ENCODE results near the gene PER1. TPM values are rescaled to one million over a fixed set of nuclear protein-coding genes. Genes with fewer than 3 reads are reported as not detected.
A peak's percentile ranks its signal among the peaks of the same experiment; 100 is the strongest.

Gene PER1
- total and polyA plus RNA-seq, 2 of the 13 experiments (the other 11 are each of a cell fraction or from before 2014, with no cell fraction given), result 2.6 to 3.6 TPM

DNA sequence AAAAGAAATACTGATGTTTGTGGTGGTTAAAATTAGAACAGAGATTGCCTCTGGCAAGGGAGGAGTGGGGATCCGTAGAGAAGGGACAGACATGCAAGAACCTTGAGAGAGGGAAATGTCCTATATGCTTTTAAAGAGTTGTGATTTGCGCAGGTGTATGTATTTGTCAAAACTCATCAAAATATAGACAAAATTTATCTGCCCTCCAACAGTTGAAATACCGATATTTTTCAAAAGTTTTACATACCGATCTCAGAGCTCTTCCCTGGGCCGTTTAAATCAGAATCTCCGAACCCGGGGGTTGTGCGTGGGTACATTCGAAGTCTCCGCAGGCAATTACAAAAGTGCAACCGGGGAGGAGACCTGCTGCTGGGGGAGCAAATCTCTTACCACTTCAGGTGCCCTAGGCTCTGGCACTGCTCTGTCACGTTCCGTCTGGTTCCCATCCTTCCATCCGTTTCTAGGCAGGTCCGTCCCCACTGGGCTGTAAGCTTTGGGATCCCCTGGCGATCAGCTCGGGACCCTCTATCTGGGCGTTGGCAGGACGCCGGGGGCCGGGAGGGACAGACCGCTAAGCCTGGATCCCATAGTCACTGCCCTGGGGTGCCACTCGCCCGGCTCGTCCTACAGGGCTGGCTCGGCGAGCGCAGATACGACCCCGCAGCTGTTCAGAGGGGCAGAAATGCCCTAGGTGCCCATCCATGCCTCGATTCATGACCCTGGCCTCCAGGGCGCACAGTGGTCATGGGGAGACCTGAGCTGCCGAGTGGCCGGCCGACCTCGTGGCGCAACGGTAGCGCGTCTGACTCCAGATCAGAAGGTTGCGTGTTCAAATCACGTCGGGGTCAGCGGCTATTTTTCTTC, 33.6 kb upstream of the PER1 start (continued):
- TF ChIP-seq ZNF350 (CRISPR knock-in tag; IDR thresholded peaks at IDR 0.05; ENCODE audit: borderline replicate concordance, low read depth) (peak; percentile 76; the same call in 1 of the 2 replicates), DMAP1 (CRISPR knock-in tag; IDR thresholded peaks at IDR 0.05) (no peak; the same call in 1 of the 2 replicates), PPARG (CRISPR knock-in tag; conservative IDR thresholded peaks at IDR 0.05) (no peak; the same call in 1 of the 2 replicates), GABPA (IDR thresholded peaks at IDR 0.05; ENCODE audit: low read depth, low read length) (no peak), GABPA (CRISPR knock-in tag; IDR thresholded peaks at IDR 0.05; ENCODE audit: low read depth) (no peak), SPEN (CRISPR knock-in tag; IDR thresholded peaks at IDR 0.05; ENCODE audit: low read depth) (no peak), NFYB (CRISPR knock-in tag; IDR thresholded peaks at IDR 0.05) (no peak), ZNF24 (IDR thresholded peaks at IDR 0.05) (peak; percentile 95), ZNF263 (CRISPR knock-in tag; IDR thresholded peaks at IDR 0.05) (0 out of 2 replicates have a peak, but pooled peaks have one; percentile 8), HDAC1 (CRISPR knock-in tag; IDR thresholded peaks at IDR 0.05) (no peak; the same call in 1 of the 2 replicates), ZNF563 (CRISPR knock-in tag; IDR thresholded peaks at IDR 0.05) (no peak), ZMYM2 (CRISPR knock-in tag; IDR thresholded peaks at IDR 0.05) (peak; percentile 91), HOXD1 (CRISPR knock-in tag; IDR thresholded peaks at IDR 0.05) (0 out of 2 replicates have a peak, but pooled peaks have one; percentile 31), KLF13 (CRISPR knock-in tag; IDR thresholded peaks at IDR 0.05) (no peak), SNAI1 (CRISPR knock-in tag; IDR thresholded peaks at IDR 0.05; ENCODE audit: borderline replicate concordance) (no peak), ZFP36L1 (CRISPR knock-in tag; IDR thresholded peaks at IDR 0.05) (no peak), NFE2L1 (CRISPR knock-in tag; IDR thresholded peaks at IDR 0.05; ENCODE audit: borderline replicate concordance) (no peak)
- TF ChIP-seq, protein P1, sequence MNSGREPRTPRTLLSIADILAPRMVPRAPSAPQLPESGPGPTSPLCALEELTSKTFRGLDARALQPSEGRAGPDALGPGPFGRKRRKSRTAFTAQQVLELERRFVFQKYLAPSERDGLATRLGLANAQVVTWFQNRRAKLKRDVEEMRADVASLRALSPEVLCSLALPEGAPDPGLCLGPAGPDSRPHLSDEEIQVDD (CRISPR knock-in tag; IDR thresholded peaks at IDR 0.05; ENCODE audit: borderline replicate concordance), result no peak
- TF ChIP-seq, protein P2, sequence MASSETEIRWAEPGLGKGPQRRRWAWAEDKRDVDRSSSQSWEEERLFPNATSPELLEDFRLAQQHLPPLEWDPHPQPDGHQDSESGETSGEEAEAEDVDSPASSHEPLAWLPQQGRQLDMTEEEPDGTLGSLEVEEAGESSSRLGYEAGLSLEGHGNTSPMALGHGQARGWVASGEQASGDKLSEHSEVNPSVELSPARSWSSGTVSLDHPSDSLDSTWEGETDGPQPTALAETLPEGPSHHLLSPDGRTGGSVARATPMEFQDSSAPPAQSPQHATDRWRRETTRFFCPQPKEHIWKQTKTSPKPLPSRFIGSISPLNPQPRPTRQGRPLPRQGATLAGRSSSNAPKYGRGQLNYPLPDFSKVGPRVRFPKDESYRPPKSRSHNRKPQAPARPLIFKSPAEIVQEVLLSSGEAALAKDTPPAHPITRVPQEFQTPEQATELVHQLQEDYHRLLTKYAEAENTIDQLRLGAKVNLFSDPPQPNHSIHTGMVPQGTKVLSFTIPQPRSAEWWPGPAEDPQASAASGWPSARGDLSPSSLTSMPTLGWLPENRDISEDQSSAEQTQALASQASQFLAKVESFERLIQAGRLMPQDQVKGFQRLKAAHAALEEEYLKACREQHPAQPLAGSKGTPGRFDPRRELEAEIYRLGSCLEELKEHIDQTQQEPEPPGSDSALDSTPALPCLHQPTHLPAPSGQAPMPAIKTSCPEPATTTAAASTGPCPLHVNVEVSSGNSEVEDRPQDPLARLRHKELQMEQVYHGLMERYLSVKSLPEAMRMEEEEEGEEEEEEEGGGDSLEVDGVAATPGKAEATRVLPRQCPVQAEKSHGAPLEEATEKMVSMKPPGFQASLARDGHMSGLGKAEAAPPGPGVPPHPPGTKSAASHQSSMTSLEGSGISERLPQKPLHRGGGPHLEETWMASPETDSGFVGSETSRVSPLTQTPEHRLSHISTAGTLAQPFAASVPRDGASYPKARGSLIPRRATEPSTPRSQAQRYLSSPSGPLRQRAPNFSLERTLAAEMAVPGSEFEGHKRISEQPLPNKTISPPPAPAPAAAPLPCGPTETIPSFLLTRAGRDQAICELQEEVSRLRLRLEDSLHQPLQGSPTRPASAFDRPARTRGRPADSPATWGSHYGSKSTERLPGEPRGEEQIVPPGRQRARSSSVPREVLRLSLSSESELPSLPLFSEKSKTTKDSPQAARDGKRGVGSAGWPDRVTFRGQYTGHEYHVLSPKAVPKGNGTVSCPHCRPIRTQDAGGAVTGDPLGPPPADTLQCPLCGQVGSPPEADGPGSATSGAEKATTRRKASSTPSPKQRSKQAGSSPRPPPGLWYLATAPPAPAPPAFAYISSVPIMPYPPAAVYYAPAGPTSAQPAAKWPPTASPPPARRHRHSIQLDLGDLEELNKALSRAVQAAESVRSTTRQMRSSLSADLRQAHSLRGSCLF (CRISPR knock-in tag; IDR thresholded peaks at IDR 0.05; ENCODE audit: borderline replicate concordance), result no peak
- TF ChIP-seq, protein P3, sequence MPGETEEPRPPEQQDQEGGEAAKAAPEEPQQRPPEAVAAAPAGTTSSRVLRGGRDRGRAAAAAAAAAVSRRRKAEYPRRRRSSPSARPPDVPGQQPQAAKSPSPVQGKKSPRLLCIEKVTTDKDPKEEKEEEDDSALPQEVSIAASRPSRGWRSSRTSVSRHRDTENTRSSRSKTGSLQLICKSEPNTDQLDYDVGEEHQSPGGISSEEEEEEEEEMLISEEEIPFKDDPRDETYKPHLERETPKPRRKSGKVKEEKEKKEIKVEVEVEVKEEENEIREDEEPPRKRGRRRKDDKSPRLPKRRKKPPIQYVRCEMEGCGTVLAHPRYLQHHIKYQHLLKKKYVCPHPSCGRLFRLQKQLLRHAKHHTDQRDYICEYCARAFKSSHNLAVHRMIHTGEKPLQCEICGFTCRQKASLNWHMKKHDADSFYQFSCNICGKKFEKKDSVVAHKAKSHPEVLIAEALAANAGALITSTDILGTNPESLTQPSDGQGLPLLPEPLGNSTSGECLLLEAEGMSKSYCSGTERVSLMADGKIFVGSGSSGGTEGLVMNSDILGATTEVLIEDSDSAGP (CRISPR knock-in tag; IDR thresholded peaks at IDR 0.05; ENCODE audit: borderline replicate concordance), result peak; percentile 93
- TF ChIP-seq, protein P4, sequence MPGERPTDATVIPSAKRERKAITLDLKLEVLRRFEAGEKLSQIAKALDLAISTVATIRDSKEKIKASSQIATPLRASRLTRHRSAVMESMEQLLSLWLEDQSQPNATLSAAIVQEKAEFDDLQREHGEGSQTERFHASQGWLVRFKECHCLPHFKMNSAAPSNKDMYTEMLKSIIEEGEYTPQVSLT (CRISPR knock-in tag; IDR thresholded peaks at IDR 0.05; ENCODE audit: borderline replicate concordance, low read depth), result no peak
- TF ChIP-seq, protein P5, sequence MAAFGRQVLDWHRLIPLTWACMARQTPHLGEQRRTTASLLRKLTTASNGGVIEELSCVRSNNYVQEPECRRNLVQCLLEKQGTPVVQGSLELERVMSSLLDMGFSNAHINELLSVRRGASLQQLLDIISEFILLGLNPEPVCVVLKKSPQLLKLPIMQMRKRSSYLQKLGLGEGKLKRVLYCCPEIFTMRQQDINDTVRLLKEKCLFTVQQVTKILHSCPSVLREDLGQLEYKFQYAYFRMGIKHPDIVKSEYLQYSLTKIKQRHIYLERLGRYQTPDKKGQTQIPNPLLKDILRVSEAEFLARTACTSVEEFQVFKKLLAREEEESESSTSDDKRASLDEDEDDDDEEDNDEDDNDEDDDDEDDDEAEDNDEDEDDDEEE (CRISPR knock-in tag; IDR thresholded peaks at IDR 0.05), result no peak

Measured in HepG2 (cell line).